Measurements from ENCODE around the gene SLC2A13.

SLC2A13 gene

DNA sequence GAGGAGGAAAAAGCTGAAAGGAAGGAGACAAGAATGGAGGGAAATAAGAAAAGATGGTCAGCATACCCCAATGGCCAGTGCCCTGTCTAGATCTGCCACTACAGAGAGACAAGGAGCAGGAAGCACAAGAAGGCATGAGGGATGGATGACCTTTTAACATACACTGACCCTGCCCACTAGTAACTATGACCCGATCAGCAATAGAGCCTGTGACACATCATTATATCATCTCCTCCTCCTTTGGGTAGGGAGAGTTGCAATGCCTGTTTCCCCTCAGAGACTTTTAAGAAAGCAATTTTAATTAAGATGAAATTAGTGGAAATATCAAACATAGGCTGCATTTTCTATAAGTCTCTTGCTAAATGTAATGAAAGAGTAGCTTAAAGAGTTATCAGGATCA, 4.7 kb upstream of the SLC2A13 start:
- H3K27ac Mint-ChIP-seq, result no peak overlapping the region
- no peak overlapping the region for H3K4me3 Mint-ChIP-seq
- no peaks in the 10 kb centered on the region for H3K36me3 Mint-ChIP-seq
- ATAC-seq (no peak), DNase-seq (ENCODE audit: low spot score in 2 of 2) (no peak)
- H3K9me3 Mint-ChIP-seq, result no peaks in the 10 kb centered on the region
- peaks cover 18% of the 10 kb centered on the region for H3K4me1 Mint-ChIP-seq

DNA sequence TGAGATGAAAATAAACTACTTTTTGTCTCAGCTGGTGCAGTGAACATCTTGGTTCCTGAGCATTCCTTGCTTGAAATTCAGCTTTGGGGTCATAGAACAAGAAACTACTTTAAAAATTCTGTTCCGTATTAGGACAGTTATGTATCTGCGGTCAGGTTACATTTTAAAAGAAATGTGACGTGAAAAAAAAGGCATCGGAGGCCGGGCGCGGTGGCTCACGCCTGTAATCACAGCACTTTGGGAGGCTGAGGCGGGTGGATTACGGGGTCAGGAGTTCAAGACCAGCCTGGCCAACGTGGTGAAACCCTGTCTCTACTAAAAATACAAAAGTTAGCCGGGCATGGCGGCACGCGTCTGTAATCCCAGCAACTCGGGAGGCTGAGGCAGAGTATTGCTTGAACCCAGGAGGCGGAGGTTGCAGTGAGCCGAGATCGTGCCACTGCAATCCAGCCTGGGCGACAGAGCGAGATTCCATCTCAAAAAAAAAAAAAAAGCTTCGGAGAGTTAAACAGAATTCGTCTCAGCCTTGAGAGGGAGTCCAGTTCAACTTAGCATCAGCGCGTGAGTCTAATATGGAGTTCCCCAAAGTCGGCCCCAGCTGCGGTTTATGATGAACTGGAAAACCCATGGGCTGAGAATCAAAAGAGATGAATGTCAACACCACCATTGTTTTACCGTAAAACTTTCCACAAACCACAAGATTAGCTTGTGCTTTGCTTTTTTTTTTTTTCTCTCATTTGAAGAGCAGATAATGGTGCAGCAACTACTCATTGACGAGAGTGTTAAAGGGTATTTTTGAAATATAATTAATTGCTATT, 2.1 kb upstream of the SLC2A13 start:
- DNase-seq (ENCODE audit: low spot score in 2 of 2) (no peak), ATAC-seq (no peak)
- no peaks in the 10 kb centered on the region for H3K36me3 Mint-ChIP-seq
- no peaks in the 10 kb centered on the region for H3K9me3 Mint-ChIP-seq
- H3K27ac Mint-ChIP-seq, result no peak overlapping the region
- H3K4me1 Mint-ChIP-seq, result peaks cover 34% of the 10 kb centered on the region
- H3K4me3 Mint-ChIP-seq, result peak overlapping the region; percentile 77

DNA sequence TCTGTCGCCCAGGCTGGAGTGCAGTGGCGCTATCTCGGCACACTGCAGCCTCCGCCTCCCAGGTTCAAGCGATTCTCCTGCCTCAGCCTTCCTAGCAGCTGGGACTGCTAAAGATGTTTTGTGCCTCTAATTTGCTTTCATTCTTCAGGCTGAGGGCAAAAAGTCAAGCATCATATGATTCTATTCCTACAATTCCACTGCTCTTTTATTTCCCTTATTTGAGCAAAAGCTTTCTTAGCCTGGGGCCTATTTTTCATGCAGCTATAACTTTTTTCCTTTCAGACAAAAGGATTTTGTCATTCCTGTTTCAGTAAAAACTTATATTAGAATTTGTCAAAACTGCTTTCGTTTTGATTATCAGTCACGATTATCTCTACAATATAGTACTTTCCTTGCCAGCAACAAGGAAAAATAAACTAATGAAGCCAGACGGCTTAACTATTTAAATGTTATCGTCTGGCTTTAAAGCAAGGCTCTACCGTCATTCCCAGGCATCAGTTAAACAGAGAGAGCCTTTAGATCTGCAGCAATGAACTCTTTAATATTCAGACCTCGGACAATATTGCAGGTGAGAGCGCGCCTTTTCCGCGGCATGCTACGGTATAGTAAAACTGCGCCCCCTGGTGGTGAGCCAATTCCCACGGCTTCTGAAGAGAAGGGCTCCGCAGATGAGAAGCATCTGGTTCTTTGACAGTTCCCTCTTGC, 1.4 kb upstream of the SLC2A13 start:
- peak; percentile 47 for ATAC-seq
- DNase-seq (ENCODE audit: low spot score in 2 of 2), result peak; percentile 87 to 93
- no peaks in the 10 kb centered on the region for H3K9me3 Mint-ChIP-seq
- H3K4me3 Mint-ChIP-seq, result peak overlapping the region; percentile 77
- H3K27ac Mint-ChIP-seq, result no peak overlapping the region
- H3K4me1 Mint-ChIP-seq, result peaks cover 36% of the 10 kb centered on the region
- no peaks in the 10 kb centered on the region for H3K36me3 Mint-ChIP-seq

DNA sequence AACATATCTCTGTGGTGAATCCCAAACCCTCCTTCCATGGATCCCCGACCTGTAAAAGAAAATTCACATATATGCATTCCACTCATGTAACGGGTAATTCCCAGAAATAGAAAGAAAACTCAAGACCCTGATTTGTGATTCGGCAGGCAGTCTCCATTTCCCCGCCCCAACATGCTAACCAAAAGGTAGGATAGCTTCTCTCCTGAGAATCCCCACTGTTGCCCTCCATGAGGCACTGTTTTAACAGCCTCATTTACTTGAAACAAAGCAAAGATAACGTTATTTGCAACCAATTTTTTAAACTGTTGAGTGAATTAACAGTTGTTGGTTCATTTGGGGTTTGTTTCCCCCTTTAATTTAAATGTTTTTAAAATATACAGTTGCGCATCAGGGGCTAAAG, 774 bp upstream of the SLC2A13 start:
- no peak overlapping the region for H3K27ac Mint-ChIP-seq
- H3K36me3 Mint-ChIP-seq, result no peaks in the 10 kb centered on the region
- no peak for DNase-seq (ENCODE audit: low spot score in 2 of 2)
- H3K4me3 Mint-ChIP-seq, result peak overlapping the region; percentile 77
- no peaks in the 10 kb centered on the region for H3K9me3 Mint-ChIP-seq
- H3K4me1 Mint-ChIP-seq, result peaks cover 41% of the 10 kb centered on the region
- no peak for ATAC-seq

DNA sequence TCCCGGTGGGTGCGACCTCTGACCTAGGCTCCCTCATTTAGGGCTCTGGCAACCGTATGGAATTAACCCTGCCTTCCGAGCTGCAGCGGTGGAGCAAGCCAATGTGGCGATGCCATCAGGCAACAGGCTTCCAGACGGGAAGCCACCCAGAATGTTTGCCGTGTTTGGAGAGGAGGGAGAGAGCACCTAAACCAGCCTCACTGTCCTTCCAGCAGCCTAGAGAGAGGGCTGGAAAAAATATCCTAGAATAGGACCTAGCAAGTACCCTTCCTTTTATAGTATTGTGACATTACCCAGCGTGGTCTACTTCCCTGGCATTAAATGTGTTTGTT, 287 bp upstream of the SLC2A13 start:
- DNase-seq (ENCODE audit: low spot score in 2 of 2), result no peak
- H3K4me1 Mint-ChIP-seq, result peaks cover 46% of the 10 kb centered on the region
- peak overlapping the region; percentile 77 for H3K4me3 Mint-ChIP-seq
- no peak overlapping the region for H3K27ac Mint-ChIP-seq
- no peaks in the 10 kb centered on the region for H3K9me3 Mint-ChIP-seq
- no peak for ATAC-seq
- H3K36me3 Mint-ChIP-seq, result no peaks in the 10 kb centered on the region

DNA sequence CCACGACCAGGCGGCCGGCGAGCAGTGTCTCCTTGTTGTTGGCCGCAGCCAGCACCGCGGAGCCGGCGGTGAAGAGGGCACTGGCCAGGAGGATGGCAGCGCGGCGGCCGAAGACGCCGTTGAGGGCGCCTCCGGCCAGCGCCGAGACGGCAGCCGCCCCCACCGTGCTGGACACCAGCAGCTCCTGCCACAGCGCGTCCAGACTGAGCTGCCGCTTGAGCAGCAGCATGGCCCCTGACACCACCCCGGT, 691 bp downstream of the SLC2A13 start:
- Mint-ChIP-seq H3K36me3 (no peaks in the 10 kb centered on the region), H3K9me3 (no peaks in the 10 kb centered on the region), H3K4me1 (peaks cover 46% of the 10 kb centered on the region), H3K4me3 (peak overlapping the region; percentile 77), H3K27ac (no peak overlapping the region)
- no peak for DNase-seq (ENCODE audit: low spot score in 2 of 2)
- peak; percentile 39 for ATAC-seq

DNA sequence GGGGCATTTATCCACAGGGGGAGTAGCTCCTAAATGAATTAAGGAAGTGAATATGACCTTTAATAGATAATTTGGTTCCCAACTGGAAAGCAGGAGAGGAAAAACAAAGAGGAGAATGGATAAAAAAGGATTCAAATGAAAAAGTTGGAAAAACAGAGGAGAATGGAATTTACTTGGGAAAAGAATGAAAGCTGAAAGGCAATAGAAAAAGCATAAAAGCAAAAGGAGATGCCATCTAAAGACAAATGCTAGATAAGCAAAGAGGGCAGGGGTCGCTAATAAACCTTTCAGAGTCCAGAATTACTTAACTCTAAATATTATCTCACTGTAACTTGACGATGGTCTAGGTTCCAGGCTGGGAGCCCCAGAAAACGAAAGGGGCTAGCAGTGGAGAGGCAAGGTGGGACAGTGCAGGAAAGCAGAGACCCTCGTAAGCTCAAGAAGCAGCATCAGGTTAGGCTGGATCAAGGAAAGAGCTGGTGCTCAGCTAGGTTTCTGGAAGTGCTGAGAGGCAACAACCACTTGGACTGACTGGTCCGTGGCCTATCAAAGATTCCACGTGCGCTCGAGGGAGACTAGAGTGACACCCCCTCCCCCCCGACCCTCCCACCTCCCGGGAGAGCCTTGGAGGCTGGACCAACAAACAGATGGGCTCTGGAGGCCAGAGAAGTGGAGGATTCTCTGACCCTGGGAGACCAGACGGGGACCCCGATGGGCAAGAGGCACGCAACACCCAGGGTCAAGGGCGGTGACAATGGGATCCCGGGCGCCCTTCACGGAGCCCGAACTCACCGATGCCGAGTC, 1.2 kb downstream of the SLC2A13 start:
- Mint-ChIP-seq H3K4me3 (peak overlapping the region; percentile 77), H3K9me3 (no peaks in the 10 kb centered on the region), H3K4me1 (peaks cover 46% of the 10 kb centered on the region), H3K36me3 (no peaks in the 10 kb centered on the region), H3K27ac (peak overlapping the region; percentile 13)
- ATAC-seq (no peak), DNase-seq (ENCODE audit: low spot score in 2 of 2) (no peak)

DNA sequence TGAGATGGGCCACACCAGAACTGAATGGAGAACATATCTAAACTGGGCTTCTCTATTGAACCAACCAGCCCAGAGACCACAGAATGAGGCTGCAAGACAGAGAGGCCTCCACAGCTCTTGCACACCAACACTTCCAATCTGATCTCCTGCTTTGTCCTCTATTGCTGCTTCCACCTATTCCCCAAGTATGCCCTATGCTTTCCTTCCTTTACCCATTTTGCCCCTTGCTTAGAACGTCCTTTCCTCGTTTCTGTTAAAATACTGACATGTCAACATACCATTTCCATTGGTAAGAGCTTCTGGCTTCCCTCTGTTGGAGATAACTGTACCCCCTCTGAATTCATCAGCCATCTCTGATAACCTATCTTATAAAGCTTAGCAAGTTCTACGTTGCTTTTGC, 2.8 kb downstream of the SLC2A13 start:
- no peak overlapping the region for H3K4me3 Mint-ChIP-seq
- peaks cover 46% of the 10 kb centered on the region for H3K4me1 Mint-ChIP-seq
- ATAC-seq (no peak), DNase-seq (ENCODE audit: low spot score in 2 of 2) (no peak)
- H3K9me3 Mint-ChIP-seq, result no peaks in the 10 kb centered on the region
- no peak overlapping the region for H3K27ac Mint-ChIP-seq
- H3K36me3 Mint-ChIP-seq, result no peaks in the 10 kb centered on the region

DNA sequence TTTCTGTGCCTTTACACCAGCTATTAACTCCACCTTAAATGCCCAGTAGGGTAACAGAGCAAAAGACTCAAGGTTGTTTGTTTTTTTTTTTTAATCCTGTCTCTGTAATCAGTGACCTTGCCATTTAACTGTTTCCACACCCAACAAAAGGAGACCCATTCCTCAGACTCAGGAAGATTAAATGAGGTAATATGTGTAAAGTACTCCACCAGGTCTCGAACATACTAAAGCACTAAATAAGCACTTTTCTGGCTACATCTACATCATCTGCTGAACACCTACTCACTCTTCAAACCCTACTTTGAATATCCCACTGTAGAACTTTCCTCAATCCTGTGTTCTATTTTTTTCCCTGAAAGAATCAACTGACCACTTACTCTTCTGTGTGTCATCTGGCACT, 4.1 kb downstream of the SLC2A13 start:
- ATAC-seq (no peak), DNase-seq (ENCODE audit: low spot score in 2 of 2) (no peak)
- Mint-ChIP-seq H3K9me3 (no peaks in the 10 kb centered on the region), H3K36me3 (no peaks in the 10 kb centered on the region), H3K4me1 (peaks cover 34% of the 10 kb centered on the region), H3K4me3 (no peak overlapping the region), H3K27ac (no peak overlapping the region)

DNA sequence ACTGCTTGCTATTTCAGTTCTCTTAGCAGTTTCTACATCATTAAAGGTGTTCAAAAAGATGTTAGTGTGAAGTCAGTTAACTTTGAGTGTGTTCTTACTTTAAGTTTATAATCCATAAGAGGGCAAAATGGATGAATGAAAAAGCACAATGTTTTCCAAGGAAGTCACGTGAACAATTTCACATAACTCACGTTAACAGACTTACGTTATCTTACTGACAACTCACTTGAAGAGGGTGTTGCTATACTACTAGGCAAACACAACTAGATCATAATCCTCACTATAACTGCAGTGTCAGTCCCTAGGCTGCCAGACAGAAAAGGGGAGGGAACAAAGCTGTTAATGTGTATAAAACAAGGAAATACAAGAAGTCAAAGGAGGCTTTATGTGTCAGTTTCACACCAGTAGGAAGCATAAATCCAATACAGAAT, 6.4 kb downstream of the SLC2A13 start:
- H3K9me3 Mint-ChIP-seq, result no peaks in the 10 kb centered on the region
- ATAC-seq, result no peak
- no peak for DNase-seq (ENCODE audit: low spot score in 2 of 2)
- peaks cover 26% of the 10 kb centered on the region for H3K4me1 Mint-ChIP-seq
- H3K27ac Mint-ChIP-seq, result no peak overlapping the region
- no peak overlapping the region for H3K4me3 Mint-ChIP-seq
- no peaks in the 10 kb centered on the region for H3K36me3 Mint-ChIP-seq

DNA sequence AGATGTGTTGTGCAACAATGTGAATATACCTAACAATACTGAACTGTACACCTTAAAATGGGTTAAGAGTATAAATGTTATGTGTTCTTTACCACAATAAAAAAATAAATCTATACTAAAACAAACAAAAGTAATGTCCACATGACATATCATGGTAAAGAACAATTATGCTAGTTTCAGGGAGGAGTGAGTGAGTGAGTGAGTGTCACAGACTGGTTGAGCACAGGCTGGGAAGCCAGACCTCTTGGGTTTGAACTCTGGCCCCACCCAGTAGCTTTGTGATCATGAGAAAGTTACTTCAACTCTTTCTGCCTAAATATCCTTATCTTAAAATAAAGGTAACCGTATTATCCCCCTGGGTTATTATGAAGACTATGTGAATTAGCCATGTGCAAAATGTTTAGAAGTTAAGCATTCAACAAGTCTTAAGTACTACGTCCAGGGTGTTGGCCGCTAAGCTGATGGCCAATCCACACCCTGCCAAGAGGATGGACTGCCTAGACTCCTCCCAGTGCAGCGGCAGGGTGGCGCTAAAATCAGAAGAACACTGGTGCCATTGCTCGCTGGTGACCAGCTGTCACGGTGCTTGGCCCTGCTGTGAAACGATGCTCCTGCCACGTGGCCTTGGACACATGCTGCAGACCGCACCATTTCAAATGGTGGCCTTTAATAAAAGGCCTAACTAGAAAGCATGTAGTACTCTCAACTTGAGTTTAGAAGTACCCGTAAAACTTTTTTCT, 7.3 kb downstream of the SLC2A13 start:
- Mint-ChIP-seq H3K27ac (no peak overlapping the region), H3K4me1 (peaks cover 18% of the 10 kb centered on the region), H3K9me3 (no peaks in the 10 kb centered on the region), H3K36me3 (no peaks in the 10 kb centered on the region), H3K4me3 (no peak overlapping the region)
- DNase-seq (ENCODE audit: low spot score in 2 of 2), result no peak
- ATAC-seq, result no peak

DNA sequence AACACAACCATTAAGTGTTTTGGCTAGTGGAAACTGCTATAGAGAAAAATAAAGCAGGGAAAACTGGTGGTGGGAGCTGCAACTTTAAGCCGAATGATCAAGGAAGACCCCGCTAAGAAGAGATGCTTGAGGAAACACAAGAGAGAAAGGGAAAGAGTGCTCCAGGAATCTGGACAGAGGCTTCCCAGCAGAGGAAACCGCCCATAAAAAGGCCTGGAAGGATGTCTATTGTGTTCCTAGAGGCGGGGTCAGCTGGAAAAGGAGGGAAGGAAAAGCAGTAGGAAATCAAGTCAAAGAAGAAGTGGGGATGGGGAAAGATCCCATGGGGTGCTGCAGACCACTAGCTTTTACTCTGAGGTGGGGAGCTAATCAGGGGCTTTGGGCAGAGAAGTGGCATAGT, 12.4 kb downstream of the SLC2A13 start:
- DNase-seq (ENCODE audit: low spot score in 2 of 2), result no peak
- ATAC-seq, result no peak
- Mint-ChIP-seq H3K4me3 (no peak overlapping the region), H3K27ac (no peak overlapping the region), H3K4me1 (peaks cover 2% of the 10 kb centered on the region), H3K9me3 (no peaks in the 10 kb centered on the region), H3K36me3 (no peaks in the 10 kb centered on the region)

DNA sequence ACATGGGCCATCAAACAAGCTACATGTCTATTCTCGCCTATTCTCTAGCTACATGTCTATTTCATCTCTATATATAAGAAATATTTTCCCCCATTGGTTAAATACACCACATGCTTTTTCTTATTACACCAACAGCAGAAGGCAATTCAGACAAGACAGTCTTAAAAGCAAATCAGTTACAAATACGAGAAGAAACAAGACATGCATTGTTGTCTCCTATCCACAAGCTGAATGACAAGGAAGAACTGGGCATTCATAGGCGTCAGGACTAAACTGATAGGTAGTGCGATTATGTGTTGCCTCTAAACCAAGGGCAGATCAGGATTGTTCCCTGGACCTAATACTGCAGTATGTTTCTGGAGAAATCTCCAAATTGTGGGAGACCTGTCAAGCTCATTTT, 19.4 kb downstream of the SLC2A13 start:
- Mint-ChIP-seq H3K36me3 (no peaks in the 10 kb centered on the region), H3K4me1 (peaks cover 6% of the 10 kb centered on the region), H3K4me3 (no peak overlapping the region), H3K9me3 (no peaks in the 10 kb centered on the region), H3K27ac (no peak overlapping the region)
- DNase-seq (ENCODE audit: low spot score in 2 of 2) (no peak), ATAC-seq (no peak)

DNA sequence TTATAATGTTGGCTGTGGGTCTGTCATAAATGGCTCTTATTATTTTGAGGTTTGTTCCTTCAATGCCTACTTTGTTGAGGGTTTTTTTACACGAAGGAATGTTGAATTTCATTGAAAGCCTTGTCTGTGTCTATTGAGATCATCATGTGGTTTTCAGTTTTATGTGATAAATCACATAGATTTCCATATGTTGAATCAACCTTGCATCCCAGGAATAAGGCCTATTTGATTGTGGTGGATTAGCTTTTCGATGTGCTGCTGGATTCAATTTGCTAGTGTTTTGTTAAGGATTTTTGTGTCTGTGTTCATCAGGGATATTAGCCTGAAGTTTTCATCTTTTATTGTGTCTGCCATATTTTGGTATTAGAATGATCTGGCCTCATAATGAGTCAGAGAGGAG, 27.6 kb downstream of the SLC2A13 start:
- ATAC-seq, result no peak
- Mint-ChIP-seq H3K9me3 (peaks cover 4% of the 10 kb centered on the region), H3K27ac (no peak overlapping the region), H3K4me1 (no peaks in the 10 kb centered on the region), H3K36me3 (no peaks in the 10 kb centered on the region), H3K4me3 (no peak overlapping the region)
- DNase-seq (ENCODE audit: low spot score in 2 of 2), result no peak

DNA sequence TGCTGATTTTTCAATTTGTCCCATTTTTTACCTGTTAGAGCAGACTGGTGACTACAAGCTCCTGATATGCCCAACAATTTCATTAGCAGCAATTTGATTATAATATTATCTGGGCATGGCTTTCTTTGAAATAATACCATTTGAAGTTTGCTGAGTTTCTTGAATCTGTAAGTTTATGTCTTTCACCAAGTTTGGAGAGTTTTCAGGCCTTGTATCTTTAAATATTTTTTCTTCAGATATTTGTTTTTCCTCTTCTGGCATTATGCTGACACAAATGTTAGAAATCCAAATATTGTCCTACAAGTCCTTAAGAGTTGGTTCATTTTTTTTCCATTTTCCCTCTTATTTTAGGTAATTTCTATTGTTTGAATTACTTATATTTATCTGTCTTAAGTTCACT, 30.4 kb downstream of the SLC2A13 start:
- DNase-seq (ENCODE audit: low spot score in 2 of 2) (no peak), ATAC-seq (no peak)
- no peak overlapping the region for H3K4me3 Mint-ChIP-seq
- H3K36me3 Mint-ChIP-seq, result no peaks in the 10 kb centered on the region
- no peak overlapping the region for H3K27ac Mint-ChIP-seq
- H3K4me1 Mint-ChIP-seq, result no peaks in the 10 kb centered on the region
- peaks cover 4% of the 10 kb centered on the region for H3K9me3 Mint-ChIP-seq

Data from stimulated activated effector memory CD8-positive, alpha-beta T cell treated with anti-CD3 and anti-CD28 coated beads, Interleukin-12 subunit alpha, Interleukin-12 subunit beta, amount 100 ng/mL, for 72 hours (primary cell).